GM19239 (cell line): ENCODE results near the gene GUF1.
A peak's percentile ranks its signal among the peaks of the same experiment; 100 is the strongest.

Experiments used
- DNase-seq: peaks from one replicate; pipeline ENCODE4 v3.0.0; 2011; ENCODE audit warnings: low spot score; ENCODE audit not compliant: insufficient read length
- FAIRE-seq: peaks from 2 replicates; lab custom pipeline; 2011; peaks lifted over from hg19 to GRCh38; lab: Jason Lieb, UNC

The GUF1 gene

GRCh38 chr4:44678094-44679041, at the start of gene GUF1:
Gene GUF1, plus strand, starts transcription at chr4:44678420. Its CDS starts 203 bp downstream, at chr4:44678623.
- FAIRE-seq: peak; percentile 92
- peak; percentile 62 for DNase-seq

GRCh38 chr4:44629280-44629866, 48.8 kb upstream of the GUF1 start:
- peak; percentile 70 for FAIRE-seq

GRCh38 chr4:44632089-44632488, 46.1 kb upstream of the GUF1 start:
- DNase-seq (no peak), FAIRE-seq (no peak)

More at GRCh38 chr4:44629280-44629866, 48.8 kb upstream of the GUF1 start:
- peak; percentile 13 for DNase-seq

- FAIRE-seq (no peak), DNase-seq (no peak)
These were observed 45.5 kb upstream of the GUF1 start for GRCh38 chr4:44632733-44633132.

- DNase-seq: no peak
- no peak for FAIRE-seq
These were observed 40.1 kb upstream of the GUF1 start for GRCh38 chr4:44638091-44638490.

- FAIRE-seq: no peak
These were observed 32.1 kb upstream of the GUF1 start for GRCh38 chr4:44646151-44646550.

GRCh38 chr4:44651425-44651824, 26.8 kb upstream of the GUF1 start, which contains the start of gene YIPF7:
Gene YIPF7, minus strand, starts transcription at chr4:44651625. Its CDS starts 1,525 bp downstream, at chr4:44650100.
- no peak for FAIRE-seq
- no peak for DNase-seq

More at GRCh38 chr4:44646151-44646550, 32.1 kb upstream of the GUF1 start:
- DNase-seq: no peak

GRCh38 chr4:44652002-44652401, 26.2 kb upstream of the GUF1 start:
- DNase-seq (no peak), FAIRE-seq (no peak)

- DNase-seq (no peak), FAIRE-seq (no peak)
These were observed 17.8 kb upstream of the GUF1 start for GRCh38 chr4:44660396-44660795.

GRCh38 chr4:44661940-44662622, 16.1 kb upstream of the GUF1 start:
- DNase-seq (no peak), FAIRE-seq (no peak)

- FAIRE-seq (no peak), DNase-seq (no peak)
These were observed 15.6 kb upstream of the GUF1 start for GRCh38 chr4:44662623-44663005.

- no peak for FAIRE-seq
- no peak for DNase-seq
These were observed 14.5 kb upstream of the GUF1 start for GRCh38 chr4:44663539-44664263.

GRCh38 chr4:44668526-44668925, 9.7 kb upstream of the GUF1 start:
- FAIRE-seq: no peak
- no peak for DNase-seq

- FAIRE-seq: no peak
- DNase-seq: no peak
These were observed 7.6 kb upstream of the GUF1 start for GRCh38 chr4:44670506-44671199.

- DNase-seq (no peak), FAIRE-seq (no peak)
These were observed 6.6 kb upstream of the GUF1 start for GRCh38 chr4:44671636-44672035.

GRCh38 chr4:44674471-44674870, 3.7 kb upstream of the GUF1 start:
- DNase-seq: no peak
- peak; percentile 62 for FAIRE-seq

GRCh38 chr4:44675366-44675765, 2.9 kb upstream of the GUF1 start:
- DNase-seq (no peak), FAIRE-seq (no peak)

- DNase-seq: no peak
- peak; percentile 78 for FAIRE-seq
These were observed 840 bp downstream of the GUF1 start for GRCh38 chr4:44679060-44679459.

GRCh38 chr4:44684648-44685047, 6.4 kb downstream of the GUF1 start:
- no peak for DNase-seq
- FAIRE-seq: no peak

- FAIRE-seq: no peak
These were observed 22.2 kb downstream of the GUF1 start for GRCh38 chr4:44700427-44700826.

More at GRCh38 chr4:44700427-44700826, 22.2 kb downstream of the GUF1 start:
- no peak for DNase-seq
